Activated T-helper 9 cell treated with anti-CD3 and anti-CD28 coated beads, Interleukin-2, amount 50 U/mL, for 16 hours (primary cell): Measurements from ENCODE around the gene SLC10A3.
A peak's percentile ranks its signal among the peaks of the same experiment; 100 is the strongest.
"Not testable (repeated sequence)": the region's sequence is repeated elsewhere in the genome, so short reads cannot be mapped to it uniquely, and the experiment has no call there.

Experiments
- DNase-seq: peaks from one replicate; pipeline ENCODE4 v3.0.0-alpha.2; 2020; ENCODE audit warnings: low read depth

SLC10A3 gene

GRCh38 chrX:154509455-154509854, 19.0 kb upstream of the SLC10A3 start:
- no peak for DNase-seq

GRCh38 chrX:154508384-154508745, 17.9 kb upstream of the SLC10A3 start:
- no peak for DNase-seq

GRCh38 chrX:154507673-154508383, 17.4 kb upstream of the SLC10A3 start:
- no peak for DNase-seq

- DNase-seq: no peak
These were observed 16.3 kb upstream of the SLC10A3 start for GRCh38 chrX:154506483-154507332.

GRCh38 chrX:154505734-154506133, 15.3 kb upstream of the SLC10A3 start:
- no peak for DNase-seq

- no peak for DNase-seq
These were observed 12.6 kb upstream of the SLC10A3 start for GRCh38 chrX:154502989-154503388.

GRCh38 chrX:154502098-154502497, 11.7 kb upstream of the SLC10A3 start:
- DNase-seq: no peak

- not testable (repeated sequence) for DNase-seq
These were observed 11.0 kb upstream of the SLC10A3 start for GRCh38 chrX:154501423-154501822.

GRCh38 chrX:154496591-154497137, 6.2 kb upstream of the SLC10A3 start:
- not testable (repeated sequence) for DNase-seq

GRCh38 chrX:154495472-154495922, 5.1 kb upstream of the SLC10A3 start:
- DNase-seq: no peak

- DNase-seq: no peak
These were observed 4.3 kb upstream of the SLC10A3 start for GRCh38 chrX:154494715-154495114.

GRCh38 chrX:154490021-154490413, 412 bp downstream of the SLC10A3 start:
- DNase-seq: no peak

GRCh38 chrX:154489182-154489581, 1.2 kb downstream of the SLC10A3 start:
- DNase-seq: no peak

GRCh38 chrX:154488336-154489075, 1.9 kb downstream of the SLC10A3 start:
- DNase-seq: no peak

GRCh38 chrX:154487518-154488290, 2.7 kb downstream of the SLC10A3 start:
- DNase-seq: no peak

GRCh38 chrX:154486396-154487207, 3.8 kb downstream of the SLC10A3 start, which contains the start of gene UBL4A:
Gene UBL4A (minus strand): TSS chrX:154486615. CDS start chrX:154486584, 31 bp downstream.
- peak; percentile 33 for DNase-seq

- no peak for DNase-seq
These were observed 4.4 kb downstream of the SLC10A3 start for GRCh38 chrX:154486052-154486395.

- no peak for DNase-seq
These were observed 5.0 kb downstream of the SLC10A3 start for GRCh38 chrX:154485150-154486051.
